GM12865 (cell line): ENCODE data around the gene ABTB2.
A peak's percentile ranks its signal among the peaks of the same experiment; 100 is the strongest.

Experiments used
- DNase-seq: peaks from one replicate; pipeline ENCODE4 v3.0.0; 2010; ENCODE audit warnings: low read depth
- H3K4me3 ChIP-seq: 2 replicates; pipeline ENCODE4 v1.5.1; 2011; ENCODE audit warnings: mild to moderate bottlenecking, low read depth, low read length, control low read depth
- CTCF ChIP-seq: IDR thresholded peaks from 2 replicates; pipeline ENCODE4 v1.5.1; 2011; ENCODE audit warnings: low read length, control low read depth, low read depth, inconsistent platforms; ENCODE audit not compliant: insufficient read depth; ENCODE audit errors: missing control alignments

Gene ABTB2

GRCh38 chr11:34204396-34205279 lies 153.2 kb downstream of the ABTB2 start:
- no peak for TF ChIP-seq CTCF
- no peak for DNase-seq
- H3K4me3 ChIP-seq = no peak overlapping the region

- no peak for TF ChIP-seq CTCF
- peak; percentile 41 for DNase-seq
- no peak overlapping the region for H3K4me3 ChIP-seq
Measured at GRCh38 chr11:34203377-34203871, 154.4 kb downstream of the ABTB2 start.

GRCh38 chr11:34201129-34201528 lies 156.7 kb downstream of the ABTB2 start:
- TF ChIP-seq CTCF = no peak
- DNase-seq = no peak
- H3K4me3 ChIP-seq = no peak overlapping the region

- TF ChIP-seq CTCF = no peak
- DNase-seq = no peak
- no peak overlapping the region for H3K4me3 ChIP-seq
Measured at GRCh38 chr11:34199525-34199924, 158.3 kb downstream of the ABTB2 start.

- no peak overlapping the region for H3K4me3 ChIP-seq
- DNase-seq = peak; percentile 28
- TF ChIP-seq CTCF = no peak
Measured at GRCh38 chr11:34198523-34198922, 159.3 kb downstream of the ABTB2 start.

- TF ChIP-seq CTCF = no peak
- DNase-seq = no peak
- H3K4me3 ChIP-seq = no peak overlapping the region
Measured at GRCh38 chr11:34197256-34197655, 160.6 kb downstream of the ABTB2 start.
